HEK293 (cell line): ENCODE data around the gene GPBP1.
A peak's percentile ranks its signal among the peaks of the same experiment; 100 is the strongest.

Source experiments
- BCL11B ChIP-seq: fragments of 450-650 bp; formaldehyde crosslinking; IDR thresholded peaks from 2 replicates; pipeline ENCODE4 v1.5.1; 2016; ENCODE audit warnings: low read depth, missing biosample characterization, missing genetic modification characterization
- HIC1 ChIP-seq: fragments of 450-650 bp; formaldehyde crosslinking; IDR thresholded peaks from 2 replicates; pipeline ENCODE4 v1.5.1; 2016; ENCODE audit warnings: missing biosample characterization, missing genetic modification characterization
- MEIS1 ChIP-seq: sonication (generic); formaldehyde crosslinking; IDR thresholded peaks from 2 replicates; pipeline ENCODE4 v1.8.1; 2022; ENCODE audit warnings: missing genetic modification reagents, mild to moderate bottlenecking, borderline replicate concordance
- OSR2 ChIP-seq: fragments of 450-650 bp; formaldehyde crosslinking; IDR thresholded peaks from 2 replicates; pipeline ENCODE4 v1.5.1; 2016; ENCODE audit warnings: missing biosample characterization, missing genetic modification characterization
- PATZ1 ChIP-seq: fragments of 450-650 bp; formaldehyde crosslinking; IDR thresholded peaks from 2 replicates; pipeline ENCODE4 v1.5.1; 2016; ENCODE audit warnings: missing biosample characterization, missing genetic modification characterization
- PRDM10 ChIP-seq: fragments of 450-650 bp; formaldehyde crosslinking; IDR thresholded peaks from 2 replicates; pipeline ENCODE4 v1.5.1; 2016; ENCODE audit warnings: missing biosample characterization, missing genetic modification characterization
- REPIN1 ChIP-seq: fragments of 450-650 bp; formaldehyde crosslinking; IDR thresholded peaks from 2 replicates; pipeline ENCODE4 v1.5.1; 2017; ENCODE audit warnings: missing biosample characterization, missing genetic modification characterization, low read depth
- ZBTB11 ChIP-seq: fragments of 450-650 bp; formaldehyde crosslinking; conservative IDR thresholded peaks from 2 replicates; pipeline ENCODE4 v1.5.1; 2016; ENCODE audit warnings: low read depth, missing biosample characterization, missing genetic modification characterization
- ZBTB26 ChIP-seq: fragments of 450-650 bp; formaldehyde crosslinking; optimal IDR thresholded peaks from 2 replicates; pipeline ENCODE3; 2016; ENCODE audit warnings: missing biosample characterization, mild to moderate bottlenecking, missing genetic modification characterization
- ZFHX2 ChIP-seq: fragments of 450-650 bp; formaldehyde crosslinking; conservative IDR thresholded peaks from 2 replicates; pipeline ENCODE4 v1.5.1; 2016; ENCODE audit warnings: missing biosample characterization, missing genetic modification characterization
- ZNF18 ChIP-seq: fragments of 450-650 bp; formaldehyde crosslinking; IDR thresholded peaks from 2 replicates; pipeline ENCODE4 v1.5.1; 2016; ENCODE audit warnings: missing biosample characterization, missing genetic modification characterization
- ZNF248 ChIP-seq: fragments of 450-650 bp; formaldehyde crosslinking; IDR thresholded peaks from 2 replicates; pipeline ENCODE4 v1.5.1; 2017; ENCODE audit warnings: missing biosample characterization, missing genetic modification characterization
- ZNF335 ChIP-seq: fragments of 450-650 bp; formaldehyde crosslinking; conservative IDR thresholded peaks from 2 replicates; pipeline ENCODE4 v1.5.1; 2016; ENCODE audit warnings: missing biosample characterization, missing genetic modification characterization
- ZNF391 ChIP-seq: fragments of 450-650 bp; formaldehyde crosslinking; IDR thresholded peaks from 2 replicates; pipeline ENCODE4 v1.5.1; 2016; ENCODE audit warnings: low read depth, missing biosample characterization, missing genetic modification characterization, borderline replicate concordance
- ZNF423 ChIP-seq: fragments of 450-650 bp; formaldehyde crosslinking; IDR thresholded peaks from 2 replicates; pipeline ENCODE4 v1.5.1; 2016; ENCODE audit warnings: missing biosample characterization, missing genetic modification characterization
- ZNF645 ChIP-seq: fragments of 450-650 bp; formaldehyde crosslinking; IDR thresholded peaks from 2 replicates; pipeline ENCODE4; 2016; ENCODE audit warnings: missing biosample characterization, missing genetic modification characterization
- ZNF843 ChIP-seq: fragments of 450-650 bp; formaldehyde crosslinking; IDR thresholded peaks from 2 replicates; pipeline ENCODE4 v1.5.1; 2016; ENCODE audit warnings: missing biosample characterization, missing genetic modification characterization
- ZSCAN4 ChIP-seq: fragments of 450-650 bp; formaldehyde crosslinking; IDR thresholded peaks from 2 replicates; pipeline ENCODE4 v1.5.1; 2017; ENCODE audit warnings: missing biosample characterization, missing genetic modification characterization

Gene GPBP1

GRCh38 chr5:57174128-57174889, 450 bp downstream of the GPBP1 start (continued):
- TF ChIP-seq ZNF423: 0 out of 2 replicates have a peak, but pooled peaks have one; percentile 7
- peak; percentile 69 for TF ChIP-seq ZBTB26
- peak; percentile 92 for TF ChIP-seq PRDM10
- peak; percentile 72; the same call in 1 of the 2 replicates for TF ChIP-seq ZNF645
- TF ChIP-seq ZFHX2 (tag by site-specific recombination): peak; percentile 87
- TF ChIP-seq ZNF18: peak; percentile 45
- TF ChIP-seq ZNF391 (tag by site-specific recombination): peak; percentile 47; the same call in 1 of the 2 replicates
- TF ChIP-seq HIC1: peak; percentile 63; the same call in 1 of the 2 replicates
- 0 out of 2 replicates have a peak, but pooled peaks have one; percentile 35 for TF ChIP-seq BCL11B (tag by site-specific recombination)
- TF ChIP-seq ZBTB11 (tag by site-specific recombination): peak; percentile 12; the same call in 1 of the 2 replicates
- TF ChIP-seq REPIN1 (tag by site-specific recombination): 0 out of 2 replicates have a peak, but pooled peaks have one; percentile 43
- 0 out of 2 replicates have a peak, but pooled peaks have one; percentile 24 for TF ChIP-seq ZSCAN4
- no peak for TF ChIP-seq OSR2
- TF ChIP-seq ZNF248 (tag by site-specific recombination): no peak
- peak; percentile 67 for TF ChIP-seq ZNF843
- no peak for TF ChIP-seq MEIS1 (CRISPR knock-in tag)
- peak; percentile 92 for TF ChIP-seq PATZ1 (tag by site-specific recombination)
- TF ChIP-seq ZNF335 (tag by site-specific recombination): peak; percentile 72
